Adrenal gland (tissue), 5 donors: ENCODE results near the gene CDK16.

Experiments
- CTCF ChIP-seq, 6 experiments: fragments of 450-650 bp in 4 of 6; fragments of 200-600 bp in 2 of 6; sonication (generic) in 1 of 6; IDR thresholded peaks; 1 replicate in 5 of 6; 2 replicates in 1 of 6; pipeline versions ENCODE4 v1.5.1 to v1.8.0; 2016 to 2021; ENCODE audit warnings: antibody characterized with exemption in 6 of 6, mild to moderate bottlenecking in 2 of 6, moderate library complexity in 1 of 6
- POLR2A ChIP-seq, 2 donors: fragments of 450-650 bp; IDR thresholded peaks; one replicate each; pipeline ENCODE4 v1.6.1; 2017; ENCODE audit warnings: antibody characterized with exemption in 2 of 2, mild to moderate bottlenecking in 2 of 2, moderate library complexity in 1 of 2
- donor health status: DM: no; HTN: no; CAD: no.

GRCh38 chrX:47272013-47272408 lies 53.5 kb downstream of the CDK16 start:
- no peak for TF ChIP-seq CTCF (IDR thresholded peaks at IDR 0.05)
- TF ChIP-seq POLR2A (IDR thresholded peaks at IDR 0.05), result no peak
